A549 (cell line): Measurements from ENCODE around the gene NANOS2. TPM values are rescaled to one million over a fixed set of nuclear protein-coding genes. Genes with fewer than 3 reads are reported as not detected.

Experiments
- ATAC-seq, 2 experiments: fragments of 200-7000 bp in 1 of 2; fragments of >200 bp in 1 of 2; cut with Nextera tagmentation in 1 of 2; cut with Tn5 transposase in 1 of 2; 3 replicates each; pipeline versions ENCODE4 v1.8.0 to v1.9.1; 2018 to 2020; ENCODE audit warnings: mild to moderate bottlenecking in 1 of 2, moderate library complexity in 1 of 2
- CTCF ChIA-PET: fragments of 300-600 bp; sonication (Branson Sonifier 250); formaldehyde crosslinking; extraction: SDS; loops from one replicate; lab custom pipeline; 2021; ENCODE audit warnings: antibody characterized with exemption, inconsistent platforms; lab: Yijun Ruan, JAX
- POLR2A ChIA-PET: fragments of 350-600 bp; formaldehyde crosslinking; extraction: SDS; loops from one replicate; lab custom pipeline; 2021; ENCODE audit warnings: antibody characterized with exemption, inconsistent platforms; lab: Yijun Ruan, JAX
- DNase-seq, 2 experiments: peaks; one replicate each; pipeline versions ENCODE4 v3.0.0 to v3.0.0-alpha.2; 2011 to 2016; ENCODE audit warnings: low read depth in 1 of 2, low spot score in 1 of 2
- FAIRE-seq: peaks from 2 replicates; lab custom pipeline; 2011; peaks lifted over from hg19 to GRCh38; lab: Jason Lieb, UNC
- H3K27ac ChIP-seq, 2 experiments: fragments of >200 bp; sonication (Bioruptor Twin); formaldehyde crosslinking; 3 replicates each; pipeline ENCODE4 v1.5.1; 2016 to 2017
- H3K4me1 ChIP-seq: fragments of >200 bp; sonication (Bioruptor Twin); formaldehyde crosslinking; 3 replicates; pipeline ENCODE4 v1.6.1; 2016
- H3K4me2 ChIP-seq: fragments of >200 bp; sonication (Bioruptor Twin); formaldehyde crosslinking; 3 replicates; pipeline ENCODE4 v1.6.1; 2016
- H3K4me3 ChIP-seq: fragments of >200 bp; sonication (Bioruptor Twin); formaldehyde crosslinking; 3 replicates; pipeline ENCODE4 v1.5.1; 2016
- H3K9me3 ChIP-seq: fragments of >200 bp; sonication (Bioruptor Twin); formaldehyde crosslinking; 3 replicates; pipeline ENCODE4 v1.6.1; 2016
- ATOH8 ChIP-seq: fragments of 250-450 bp; sonication (Bioruptor Pico); IDR thresholded peaks from 2 replicates; pipeline ENCODE4 v1.5.0; 2020; ENCODE audit warnings: low read depth, mild to moderate bottlenecking, moderate library complexity
- BCL3 ChIP-seq: fragments of >200 bp; sonication (Bioruptor Twin); formaldehyde crosslinking; IDR thresholded peaks from 3 replicates; pipeline ENCODE4 v1.6.1; 2016
- CBX8 ChIP-seq: fragments of 200-600 bp; sonication (generic); IDR thresholded peaks from 2 replicates; pipeline ENCODE4 v1.6.1; 2016
- CEBPB ChIP-seq, 2 experiments: fragments of >200 bp in 1 of 2; sonication (Bioruptor Twin) in 1 of 2; formaldehyde crosslinking in 1 of 2; IDR thresholded peaks; 2 replicates each; pipeline ENCODE4 v1.6.1; 2012 to 2016
- CHD2 ChIP-seq: fragments of 150-350 bp; IDR thresholded peaks from 2 replicates; pipeline ENCODE4 v1.6.1; 2014; ENCODE audit warnings: low read length; ENCODE audit not compliant: partially characterized antibody
- CHD4 ChIP-seq: fragments of 200-600 bp; sonication (generic); IDR thresholded peaks from 2 replicates; pipeline ENCODE4 v1.6.1; 2016; ENCODE audit warnings: antibody characterized with exemption, mild to moderate bottlenecking, borderline replicate concordance
- FOSB ChIP-seq: fragments of 250-450 bp; sonication (Bioruptor Pico); IDR thresholded peaks from 2 replicates; pipeline ENCODE4 v1.5.0; 2020; ENCODE audit warnings: mild to moderate bottlenecking, moderate library complexity
- FOSL2 ChIP-seq, 2 experiments: fragments of 450-650 bp in 1 of 2; fragments of >200 bp in 1 of 2; sonication (Bioruptor Twin) in 1 of 2; formaldehyde crosslinking; IDR thresholded peaks; 2 replicates each; pipeline versions ENCODE4 v1.5.0 to v1.6.1; 2016 to 2020; ENCODE audit warnings: mild to moderate bottlenecking in 1 of 2, moderate library complexity in 1 of 2
- FOXS1 ChIP-seq: fragments of 250-450 bp; sonication (Bioruptor Pico); IDR thresholded peaks from 2 replicates; pipeline ENCODE4 v1.5.0; 2020; ENCODE audit warnings: mild to moderate bottlenecking, moderate library complexity
- HDAC2 ChIP-seq: fragments of 200-600 bp; sonication (generic); IDR thresholded peaks from 2 replicates; pipeline ENCODE4 v1.6.1; 2016
- HOXB5 ChIP-seq: fragments of 250-450 bp; sonication (Bioruptor Pico); IDR thresholded peaks from 2 replicates; pipeline ENCODE4 v1.5.0; 2020; ENCODE audit warnings: mild to moderate bottlenecking, moderate library complexity
- JUN ChIP-seq, 2 experiments: fragments of >200 bp; sonication (Bioruptor Twin); formaldehyde crosslinking; IDR thresholded peaks; 2 replicates in 1 of 2; 3 replicates in 1 of 2; pipeline ENCODE4 v1.6.1; 2016 to 2017
- MAFK ChIP-seq: fragments of 450-650 bp; IDR thresholded peaks from 2 replicates; pipeline ENCODE4 v1.6.1; 2014; ENCODE audit not compliant: partially characterized antibody
- NPAS2 ChIP-seq: fragments of 250-450 bp; sonication (Bioruptor Pico); IDR thresholded peaks from 2 replicates; pipeline ENCODE4 v1.8.0; 2022; ENCODE audit warnings: mild to moderate bottlenecking, moderate library complexity, borderline replicate concordance
- PHF8 ChIP-seq: fragments of 200-600 bp; sonication (generic); IDR thresholded peaks from 2 replicates; pipeline ENCODE4 v1.6.1; 2016; ENCODE audit warnings: low read depth, mild to moderate bottlenecking, antibody characterized with exemption, moderate library complexity, borderline replicate concordance
- SMC3 ChIP-seq: fragments of >200 bp; sonication (Bioruptor Twin); formaldehyde crosslinking; IDR thresholded peaks from 3 replicates; pipeline ENCODE4 v1.6.1; 2018; ENCODE audit warnings: inconsistent platforms
- SREBF2 ChIP-seq: fragments of 450-650 bp; IDR thresholded peaks from 2 replicates; pipeline ENCODE4 v1.6.1; 2014; ENCODE audit warnings: mild to moderate bottlenecking, moderate library complexity
- TFCP2L1 ChIP-seq: fragments of 250-450 bp; sonication (Bioruptor Pico); IDR thresholded peaks from 2 replicates; pipeline ENCODE4 v1.5.0; 2021; ENCODE audit warnings: mild to moderate bottlenecking
- ZFP36 ChIP-seq: fragments of 450-650 bp; IDR thresholded peaks from 2 replicates; pipeline ENCODE4 v1.6.1; 2014; ENCODE audit warnings: borderline replicate concordance; ENCODE audit not compliant: partially characterized antibody
- ZNF302 ChIP-seq: fragments of 250-450 bp; sonication (Bioruptor Pico); IDR thresholded peaks from 2 replicates; pipeline ENCODE4 v1.9.0; 2021; ENCODE audit warnings: inconsistent platforms, mild to moderate bottlenecking, moderate library complexity
- ZSCAN20 ChIP-seq: fragments of 250-450 bp; sonication (Bioruptor Pico); IDR thresholded peaks from 2 replicates; pipeline ENCODE4 v1.8.0; 2022; ENCODE audit warnings: mild to moderate bottlenecking, moderate library complexity
- WGBS: methylation state at CpG from one replicate; pipeline ENCODE4 v1.1.6; 2017; ENCODE audit errors: missing lambda C conversion rate; 5-methylcytosine and 5-hydroxymethylcytosine counted together
- polyA plus RNA-seq, 4 experiments: library from polyadenylated mRNA; depleted of rRNA in 3 of 4; stranded (reverse); fragments of >200 nt; fragmentation: RNase III in 1 of 4; extraction: RNeasy Plus Mini Kit Qiagen cat#74134 plus additional on column Dnase treatment in 1 of 4; gene quantifications; 2 replicates in 3 of 4; 3 replicates in 1 of 4; pipeline ENCODE4 v1.2.3, GENCODE V29; 2011 to 2017

The NANOS2 gene
- polyA plus RNA-seq, 2 of the 4 experiments (the other 2 are of a cell fraction), result not detected

- no peak for TF ChIP-seq FOSB (CRISPR knock-in tag)
- peak; percentile 35; the same call in 1 of the 2 replicates for TF ChIP-seq PHF8
- peak; percentile 31; the same call in 1 of the 2 replicates for TF ChIP-seq ATOH8
- TF ChIP-seq HOXB5, result no peak
- TF ChIP-seq CBX8, result no peak
- TF ChIP-seq ZSCAN20 (CRISPR knock-in tag), result no peak
- TF ChIP-seq SMC3, result peak; percentile 3; the same call in 1 of the 3 replicates
- TF ChIP-seq FOXS1 (CRISPR knock-in tag), result no peak
- 0 out of 2 replicates have a peak, but pooled peaks have one; percentile 27 for TF ChIP-seq CHD4
- TF ChIP-seq NPAS2 (CRISPR knock-in tag), result no peak
Observed at GRCh38 chr19:45885556-45886426, 28.8 kb downstream of the NANOS2 start, which contains the start of gene IRF2BP1 (continued).

- WGBS, result 86% methylated on average over 58 of the region's 72 CpGs
- POLR2A ChIA-PET, result interaction anchor here (0.6 to 2.8 kb wide), 4 partner anchors 21 to 134 kb away, joined by 3 to 30 read pairs (median 4); partner anchors contain the start of genes FOXA3 and SYMPK
- Histone ChIP-seq H3K4me3 (peak overlapping the region; percentile 87), H3K27ac (peak overlapping the region; percentile 95 to 97)
- FAIRE-seq (no peak), ATAC-seq (no peak)
- CTCF ChIA-PET, result interaction anchor here (0.6 to 12.8 kb wide), 18 partner anchors 9 to 551 kb away, joined by 3 to 315 read pairs (median 4); partner anchors contain the start of genes FOXA3, MYPOP, RSPH6A and SIX5
- no peak for TF ChIP-seq HDAC2
- TF ChIP-seq ZNF302 (CRISPR knock-in tag), result no peak
- TF ChIP-seq, all 56 proteins: peak for 0
- H3K4me2 ChIP-seq, result peak overlapping the region; percentile 87
- DNase-seq, result no peak
- no peaks in the 10 kb centered on the region for H3K9me3 ChIP-seq
- peaks cover 45% of the 10 kb centered on the region for H3K4me1 ChIP-seq
Observed at GRCh38 chr19:45884682-45885555, 29.7 kb downstream of the NANOS2 start.

GRCh38 chr19:45883881-45884681 lies 30.5 kb downstream of the NANOS2 start:
- POLR2A ChIA-PET, result interaction anchor here (0.6 to 2.8 kb wide), 2 partner anchors 21 to 135 kb away, joined by 4 to 30 read pairs; partner anchors contain the start of genes FOXA3 and SYMPK
- ATAC-seq, result no peak
- TF ChIP-seq MAFK (no peak), SREBF2 (no peak), CEBPB (IDR thresholded peaks at IDR 0.05) (no peak), BCL3 (no peak), TFCP2L1 (CRISPR knock-in tag) (no peak), CHD2 (no peak), ZFP36 (no peak), JUN (IDR thresholded peaks at IDR 0.05) (no peak), NPAS2 (CRISPR knock-in tag) (no peak), FOSL2 (IDR thresholded peaks at IDR 0.05) (no peak), FOSL2 (CRISPR knock-in tag; IDR thresholded peaks at IDR 0.05) (no peak)
- no peak for DNase-seq
- Histone ChIP-seq H3K27ac (peak overlapping the region; percentile 9 to 95; a peak in 4 of 6 replicates), H3K4me2 (peak overlapping the region; percentile 100), H3K4me1 (peaks cover 45% of the 10 kb centered on the region), H3K9me3 (no peaks in the 10 kb centered on the region), H3K4me3 (peak overlapping the region; percentile 70; the same call in 2 of the 3 replicates)
- CTCF ChIA-PET, result interaction anchor here (0.6 to 12.8 kb wide), 19 partner anchors 10 to 437 kb away, joined by 3 to 315 read pairs (median 12); partner anchors contain the start of genes FOXA3, MYPOP, RSPH6A and SIX5
- WGBS, result 89% methylated on average over 39 of the region's 57 CpGs
- no peak for FAIRE-seq
